ENCODE measurements around the gene SDCCAG8.

The SDCCAG8 gene

GRCh38 chr1:243233908-243234307, 21.9 kb upstream of the SDCCAG8 start:
- Histone ChIP-seq H3K9me3 (ENCODE audit: control insufficient read depth, low read length) (peaks cover 3% of the 10 kb centered on the region), H2AFZ (no peak overlapping the region), H3K36me3 (ENCODE audit: control insufficient read depth, insufficient read depth, low read length) (peaks cover 2% of the 10 kb centered on the region), H3K4me1 (no peaks in the 10 kb centered on the region), H3K27ac (no peak overlapping the region), H3K27me3 (ENCODE audit: control insufficient read depth, insufficient read depth, low read length) (no peaks in the 10 kb centered on the region), H3K4me2 (ENCODE audit: low read length) (no peak overlapping the region), H3K79me2 (peaks cover 8% of the 10 kb centered on the region), H3K4me3 (ENCODE audit: low read depth, low read length) (no peak overlapping the region), H3K9ac (no peak overlapping the region)
- no peak for TF ChIP-seq CTCF (IDR thresholded peaks at IDR 0.05)

- H3K9ac ChIP-seq = no peak overlapping the region
- H3K9me3 ChIP-seq (ENCODE audit: control insufficient read depth, low read length) = peaks cover 3% of the 10 kb centered on the region
- H3K27ac ChIP-seq = no peak overlapping the region
- no peaks in the 10 kb centered on the region for H3K4me1 ChIP-seq
- no peak overlapping the region for H2AFZ ChIP-seq
- peaks cover 2% of the 10 kb centered on the region for H3K36me3 ChIP-seq (ENCODE audit: control insufficient read depth, insufficient read depth, low read length)
- no peak overlapping the region for H3K4me3 ChIP-seq (ENCODE audit: low read depth, low read length)
- H3K4me2 ChIP-seq (ENCODE audit: low read length) = no peak overlapping the region
- H3K27me3 ChIP-seq (ENCODE audit: control insufficient read depth, insufficient read depth, low read length) = no peaks in the 10 kb centered on the region
- H3K79me2 ChIP-seq = peaks cover 3% of the 10 kb centered on the region
- TF ChIP-seq CTCF (IDR thresholded peaks at IDR 0.05) = no peak
Observed at GRCh38 chr1:243234978-243235647, 20.7 kb upstream of the SDCCAG8 start.

- Histone ChIP-seq H3K79me2 (peaks cover 5% of the 10 kb centered on the region), H3K9ac (no peak overlapping the region), H3K9me3 (ENCODE audit: control insufficient read depth, low read length) (no peaks in the 10 kb centered on the region), H3K4me1 (no peaks in the 10 kb centered on the region), H3K4me3 (ENCODE audit: low read depth, low read length) (no peak overlapping the region), H3K36me3 (ENCODE audit: control insufficient read depth, insufficient read depth, low read length) (no peaks in the 10 kb centered on the region), H3K4me2 (ENCODE audit: low read length) (no peak overlapping the region), H2AFZ (no peak overlapping the region), H3K27me3 (ENCODE audit: control insufficient read depth, insufficient read depth, low read length) (no peaks in the 10 kb centered on the region), H3K27ac (no peak overlapping the region)
- no peak for TF ChIP-seq CTCF (IDR thresholded peaks at IDR 0.05)
Observed at GRCh38 chr1:243236604-243237252, 19.1 kb upstream of the SDCCAG8 start.

GRCh38 chr1:243244432-243244841, 11.4 kb upstream of the SDCCAG8 start:
- Histone ChIP-seq H3K4me1 (no peaks in the 10 kb centered on the region), H3K4me3 (ENCODE audit: low read depth, low read length) (no peak overlapping the region), H3K36me3 (ENCODE audit: control insufficient read depth, insufficient read depth, low read length) (no peaks in the 10 kb centered on the region), H3K4me2 (ENCODE audit: low read length) (no peak overlapping the region), H2AFZ (no peak overlapping the region), H3K27ac (no peak overlapping the region), H3K9ac (no peak overlapping the region), H3K27me3 (ENCODE audit: control insufficient read depth, insufficient read depth, low read length) (no peaks in the 10 kb centered on the region), H3K79me2 (peaks cover 9% of the 10 kb centered on the region), H3K9me3 (ENCODE audit: control insufficient read depth, low read length) (no peaks in the 10 kb centered on the region)
- TF ChIP-seq CTCF (IDR thresholded peaks at IDR 0.05) = no peak

- no peak overlapping the region for H3K9ac ChIP-seq
- H3K4me3 ChIP-seq (ENCODE audit: low read depth, low read length) = no peak overlapping the region
- no peaks in the 10 kb centered on the region for H3K4me1 ChIP-seq
- no peak overlapping the region for H3K4me2 ChIP-seq (ENCODE audit: low read length)
- H3K79me2 ChIP-seq = peaks cover 7% of the 10 kb centered on the region
- H2AFZ ChIP-seq = no peak overlapping the region
- H3K27me3 ChIP-seq (ENCODE audit: control insufficient read depth, insufficient read depth, low read length) = no peaks in the 10 kb centered on the region
- no peak for TF ChIP-seq CTCF (IDR thresholded peaks at IDR 0.05)
- no peaks in the 10 kb centered on the region for H3K9me3 ChIP-seq (ENCODE audit: control insufficient read depth, low read length)
- H3K27ac ChIP-seq = no peak overlapping the region
- H3K36me3 ChIP-seq (ENCODE audit: control insufficient read depth, insufficient read depth, low read length) = no peaks in the 10 kb centered on the region
Observed at GRCh38 chr1:243246916-243247315, 8.9 kb upstream of the SDCCAG8 start.
